SK-MEL-5 (cell line): ENCODE results near the gene KRT36. TPM values are rescaled to one million over a fixed set of nuclear protein-coding genes. Genes with fewer than 3 reads are reported as not detected.

Experiments used
- DNase-seq: peaks from one replicate; pipeline ENCODE4 v3.0.0-alpha.2; 2016; ENCODE audit warnings: low read depth, low spot score
- in situ Hi-C: cut with HindIII; loops from 2 replicates; pipeline ENCODE4 v1.10.0; 2016; ENCODE audit warnings: low sequenced_read_pairs, high pct_unique_total_duplicates, low pct_unique_long_range_greater_than_20kb
- polyA plus RNA-seq, 2 experiments: library from polyadenylated mRNA; depleted of rRNA; stranded (reverse); fragments of >200 nt; gene quantifications; 2 replicates each; pipeline ENCODE4 v1.2.3, GENCODE V29; 2015
- total RNA-seq: library from RNA; depleted of rRNA; stranded (reverse); fragments of >200 nt; shearing (Covaris generic); gene quantifications from 2 replicates; pipeline ENCODE4 v1.2.3, GENCODE V29; 2014; rRNA removed

The KRT36 gene
- not detected in 2 replicates for total RNA-seq
- polyA plus RNA-seq (2015; cell fraction: cytosol; rRNA removed) = 0.06 TPM in 1 of 2 replicates, not detected in the other
- polyA plus RNA-seq (2015; cell fraction: nucleus; rRNA removed) = 0.11 TPM in 1 of 2 replicates, not detected in the other

GRCh38 chr17:41489531-41489930, at the start of gene KRT36:
TSS of gene KRT36 (minus strand) at chr17:41489910. CDS start at chr17:41489864, 46 bp downstream.
- DNase-seq = no peak
- in situ Hi-C loops = no loop called here

GRCh38 chr17:41539071-41539492, 49.4 kb upstream of the KRT36 start:
- peak; percentile 30 for DNase-seq

GRCh38 chr17:41538565-41538991, 48.9 kb upstream of the KRT36 start:
- in situ Hi-C loops = no loop called here
- DNase-seq = no peak

More at GRCh38 chr17:41539071-41539492, 49.4 kb upstream of the KRT36 start:
- in situ Hi-C loops = no loop called here

- in situ Hi-C loops = no loop called here
- DNase-seq = no peak
Observed at GRCh38 chr17:41537990-41538389, 48.3 kb upstream of the KRT36 start.

GRCh38 chr17:41537614-41537954, 47.9 kb upstream of the KRT36 start:
- in situ Hi-C loops = no loop called here
- DNase-seq = no peak

- in situ Hi-C loops = no loop called here
- DNase-seq = no peak
Observed at GRCh38 chr17:41536741-41537613, 47.3 kb upstream of the KRT36 start.

- DNase-seq = no peak
- in situ Hi-C loops = no loop called here
Observed at GRCh38 chr17:41535764-41536481, 46.2 kb upstream of the KRT36 start.

GRCh38 chr17:41534899-41535546, 45.3 kb upstream of the KRT36 start:
- in situ Hi-C loops = no loop called here
- DNase-seq = no peak

GRCh38 chr17:41533613-41534012, 43.9 kb upstream of the KRT36 start:
- DNase-seq = no peak
- in situ Hi-C loops = no loop called here

GRCh38 chr17:41532947-41533570, 43.3 kb upstream of the KRT36 start:
- no peak for DNase-seq
- in situ Hi-C loops = no loop called here

GRCh38 chr17:41531993-41532392, 42.3 kb upstream of the KRT36 start:
- no peak for DNase-seq
- in situ Hi-C loops = no loop called here

- peak; percentile 14 for DNase-seq
- in situ Hi-C loops = no loop called here
Observed at GRCh38 chr17:41530062-41531048, 40.6 kb upstream of the KRT36 start.

GRCh38 chr17:41529491-41529915, 39.8 kb upstream of the KRT36 start:
- in situ Hi-C loops = no loop called here
- DNase-seq = no peak

- in situ Hi-C loops = no loop called here
- DNase-seq = no peak
Observed at GRCh38 chr17:41528959-41529353, 39.2 kb upstream of the KRT36 start.

- in situ Hi-C loops = no loop called here
- DNase-seq = no peak
Observed at GRCh38 chr17:41527063-41528023, 37.6 kb upstream of the KRT36 start.

- in situ Hi-C loops = no loop called here
- no peak for DNase-seq
Observed at GRCh38 chr17:41524261-41524660, 34.6 kb upstream of the KRT36 start.
